Hepatocyte (in vitro differentiated cells): Measurements from ENCODE around the gene TOMM6. TPM values are rescaled to one million over a fixed set of nuclear protein-coding genes. Genes with fewer than 3 reads are reported as not detected.
"Not testable (repeated sequence)": the region's sequence is repeated elsewhere in the genome, so short reads cannot be mapped to it uniquely, and the experiment has no call there.

Experiments
- DNase-seq: peaks from one replicate; pipeline ENCODE4 v3.0.0-alpha.2; 2016; ENCODE audit warnings: low spot score
- H2AFZ ChIP-seq: fragments of 200-600 bp; sonication (generic); 2 replicates; pipeline ENCODE4 v1.6.0; 2016; ENCODE audit warnings: antibody characterized with exemption, mild to moderate bottlenecking
- H3K27ac ChIP-seq: fragments of 200-600 bp; sonication (generic); 2 replicates; pipeline ENCODE4 v1.5.1; 2016; ENCODE audit warnings: mild to moderate bottlenecking
- H3K27me3 ChIP-seq: fragments of 200-600 bp; sonication (generic); 2 replicates; pipeline ENCODE4 v1.6.1; 2016
- H3K36me3 ChIP-seq: fragments of 200-600 bp; sonication (generic); replicated peaks from 2 replicates; pipeline ENCODE4 v1.5.1; 2016; ENCODE audit warnings: low read depth; ENCODE audit not compliant: insufficient read depth
- H3K4me1 ChIP-seq: fragments of 200-600 bp; sonication (generic); 2 replicates; pipeline ENCODE4 v1.5.1; 2016; ENCODE audit warnings: mild to moderate bottlenecking, moderate library complexity; ENCODE audit not compliant: insufficient read depth
- H3K4me2 ChIP-seq: fragments of 200-600 bp; sonication (generic); 2 replicates; pipeline ENCODE4 v1.6.0; 2016
- H3K4me3 ChIP-seq: fragments of 200-600 bp; sonication (generic); 2 replicates; pipeline ENCODE4 v1.5.1; 2016; ENCODE audit warnings: mild to moderate bottlenecking
- H3K79me2 ChIP-seq: fragments of 200-600 bp; sonication (generic); 2 replicates; pipeline ENCODE4 v1.6.0; 2017; ENCODE audit warnings: mild to moderate bottlenecking
- H3K9me2 ChIP-seq: fragments of 200-600 bp; sonication (generic); replicated peaks from 2 replicates; pipeline ENCODE4 v1.6.0; 2017; ENCODE audit warnings: mild to moderate bottlenecking; ENCODE audit not compliant: insufficient read depth
- H3K9me3 ChIP-seq: fragments of 200-600 bp; sonication (generic); 2 replicates; pipeline ENCODE4 v1.5.1; 2016; ENCODE audit warnings: low read depth, mild to moderate bottlenecking
- H4K20me1 ChIP-seq: fragments of 200-600 bp; sonication (generic); 2 replicates; pipeline ENCODE4 v1.6.0; 2016; ENCODE audit warnings: mild to moderate bottlenecking; ENCODE audit not compliant: insufficient read depth, poor library complexity, severe bottlenecking
- EZH2 ChIP-seq: fragments of 200-600 bp; sonication (generic); IDR thresholded peaks from 2 replicates; pipeline ENCODE4 v1.6.1; 2016; ENCODE audit warnings: antibody characterized with exemption, mild to moderate bottlenecking, borderline replicate concordance
- EZH2phosphoT487 ChIP-seq: fragments of 200-600 bp; sonication (generic); IDR thresholded peaks from one replicate; pipeline ENCODE4 v1.6.1; 2018; ENCODE audit warnings: antibody characterized with exemption, mild to moderate bottlenecking, low read depth, moderate library complexity; ENCODE audit not compliant: unreplicated experiment, severe bottlenecking
- WGBS: methylation state at CpG from one replicate; pipeline ENCODE4 v1.1.6; 2016; ENCODE audit warnings: low lambda C conversion rate; ENCODE audit errors: missing lambda C conversion rate; 5-methylcytosine and 5-hydroxymethylcytosine counted together
- polyA plus RNA-seq: library from polyadenylated mRNA; unstranded; fragments of >200 nt; fragmentation: Nextera tagmentation; extraction: Ambion mirVana; gene quantifications from 2 replicates; pipeline ENCODE4 v1.2.1, GENCODE V29; 2016
- total RNA-seq: library from RNA; depleted of rRNA; stranded (reverse); fragments of >200 nt; gene quantifications from 2 replicates; pipeline ENCODE4 v1.2.3, GENCODE V29; 2014
- TF ChIP-seq, protein P1 (sequence below): fragments of 200-600 bp; sonication (generic); IDR thresholded peaks from 2 replicates; pipeline ENCODE4 v1.5.1; 2016; ENCODE audit warnings: antibody characterized with exemption, mild to moderate bottlenecking; ENCODE audit not compliant: poor library complexity

The TOMM6 gene
- total and polyA plus RNA-seq, 2 experiments from 2014 or later = 127 to 211 TPM

DNA sequence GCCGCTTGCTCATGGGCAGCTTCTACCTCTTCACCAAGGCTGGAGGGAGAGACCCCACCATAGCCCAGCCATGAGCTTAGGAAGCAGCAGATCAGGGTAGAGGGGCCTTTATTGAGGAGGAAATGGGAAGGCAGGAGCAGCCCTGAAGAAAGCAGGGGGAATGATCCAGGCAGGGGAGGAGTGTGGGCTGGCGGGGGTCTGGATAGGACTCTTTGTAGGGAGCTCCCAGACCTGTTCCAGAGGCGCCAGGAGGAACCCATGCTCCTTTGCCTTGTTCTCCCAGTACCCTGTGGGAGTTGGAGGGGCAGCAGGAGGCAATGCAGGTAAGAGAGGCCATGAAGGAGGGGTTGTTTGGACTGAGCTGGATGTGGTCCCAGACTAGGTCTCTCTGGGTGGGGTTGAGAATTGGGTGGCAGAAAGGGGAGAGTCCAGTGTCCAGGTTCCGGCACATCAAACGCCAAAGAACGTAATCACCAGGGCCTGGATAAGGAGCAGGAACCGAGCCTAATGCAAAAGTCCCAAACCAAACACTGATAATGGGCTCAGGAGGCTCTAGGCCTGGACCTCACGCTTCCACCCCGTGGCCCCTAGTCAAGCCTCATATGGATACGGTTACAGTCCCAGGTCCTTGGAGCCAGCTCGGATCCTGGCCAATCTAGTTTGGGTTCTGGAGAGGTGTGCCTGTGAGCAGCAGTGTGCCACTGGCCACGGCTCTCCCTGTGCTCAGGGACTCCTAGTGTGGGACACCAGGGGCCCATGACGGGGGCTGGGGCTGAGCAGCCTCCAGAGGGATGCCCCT is 28.2 kb upstream of the TOMM6 start:
- no peak overlapping the region for H2AFZ ChIP-seq
- no peaks in the 10 kb centered on the region for H4K20me1 ChIP-seq
- DNase-seq = no peak
- no peaks in the 10 kb centered on the region for H3K79me2 ChIP-seq
- no peak overlapping the region for H3K4me3 ChIP-seq
- WGBS = 87% methylated on average over 13 of the region's 13 CpGs
- no peak overlapping the region for H3K4me2 ChIP-seq
- no peak overlapping the region for H3K27ac ChIP-seq
- H3K36me3 ChIP-seq = no peaks in the 10 kb centered on the region
- H3K4me1 ChIP-seq = no peaks in the 10 kb centered on the region
- TF ChIP-seq EZH2phosphoT487 (no peak), EZH2 (no peak)
- TF ChIP-seq, protein P1, sequence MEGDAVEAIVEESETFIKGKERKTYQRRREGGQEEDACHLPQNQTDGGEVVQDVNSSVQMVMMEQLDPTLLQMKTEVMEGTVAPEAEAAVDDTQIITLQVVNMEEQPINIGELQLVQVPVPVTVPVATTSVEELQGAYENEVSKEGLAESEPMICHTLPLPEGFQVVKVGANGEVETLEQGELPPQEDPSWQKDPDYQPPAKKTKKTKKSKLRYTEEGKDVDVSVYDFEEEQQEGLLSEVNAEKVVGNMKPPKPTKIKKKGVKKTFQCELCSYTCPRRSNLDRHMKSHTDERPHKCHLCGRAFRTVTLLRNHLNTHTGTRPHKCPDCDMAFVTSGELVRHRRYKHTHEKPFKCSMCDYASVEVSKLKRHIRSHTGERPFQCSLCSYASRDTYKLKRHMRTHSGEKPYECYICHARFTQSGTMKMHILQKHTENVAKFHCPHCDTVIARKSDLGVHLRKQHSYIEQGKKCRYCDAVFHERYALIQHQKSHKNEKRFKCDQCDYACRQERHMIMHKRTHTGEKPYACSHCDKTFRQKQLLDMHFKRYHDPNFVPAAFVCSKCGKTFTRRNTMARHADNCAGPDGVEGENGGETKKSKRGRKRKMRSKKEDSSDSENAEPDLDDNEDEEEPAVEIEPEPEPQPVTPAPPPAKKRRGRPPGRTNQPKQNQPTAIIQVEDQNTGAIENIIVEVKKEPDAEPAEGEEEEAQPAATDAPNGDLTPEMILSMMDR = no peak
- no peaks in the 10 kb centered on the region for H3K27me3 ChIP-seq
- no peaks in the 10 kb centered on the region for H3K9me3 ChIP-seq
- no peaks in the 10 kb centered on the region for H3K9me2 ChIP-seq

DNA sequence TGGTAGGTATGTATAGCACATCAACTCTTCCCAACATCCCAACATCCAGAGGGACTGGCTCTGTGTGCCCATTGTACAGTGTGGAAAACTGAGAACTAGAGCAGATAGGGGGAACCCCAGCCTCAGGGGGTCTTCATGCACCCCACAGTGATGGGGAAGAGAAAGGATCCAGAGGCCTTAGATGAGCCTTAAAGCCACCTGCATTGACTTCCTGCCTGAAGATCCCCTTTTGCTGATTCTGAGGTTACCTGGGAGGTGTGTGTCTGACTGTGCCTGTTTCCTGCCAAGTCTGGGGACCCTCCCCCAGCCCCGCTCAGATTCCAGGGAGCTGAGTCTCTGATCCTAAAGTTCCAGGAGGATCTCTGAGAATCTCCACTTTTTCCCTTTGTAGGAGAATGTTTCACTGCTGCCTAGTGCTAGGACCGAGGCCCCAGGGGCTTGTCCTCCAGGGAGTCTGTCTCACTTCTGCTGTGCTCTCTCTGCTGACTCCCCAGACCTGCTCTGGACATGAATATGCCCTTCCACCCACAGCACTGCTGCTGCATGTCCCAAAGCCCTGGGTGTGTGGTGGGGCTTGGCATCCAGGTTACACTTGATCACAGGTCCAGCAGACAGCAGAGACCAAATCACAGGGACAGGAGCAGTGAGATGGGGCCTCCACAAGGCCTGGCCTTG is 27.5 kb upstream of the TOMM6 start:
- H3K27ac ChIP-seq = no peak overlapping the region
- no peaks in the 10 kb centered on the region for H3K9me3 ChIP-seq
- no peak for TF ChIP-seq EZH2
- TF ChIP-seq, protein P1 = no peak
- no peak for TF ChIP-seq EZH2phosphoT487

DNA sequence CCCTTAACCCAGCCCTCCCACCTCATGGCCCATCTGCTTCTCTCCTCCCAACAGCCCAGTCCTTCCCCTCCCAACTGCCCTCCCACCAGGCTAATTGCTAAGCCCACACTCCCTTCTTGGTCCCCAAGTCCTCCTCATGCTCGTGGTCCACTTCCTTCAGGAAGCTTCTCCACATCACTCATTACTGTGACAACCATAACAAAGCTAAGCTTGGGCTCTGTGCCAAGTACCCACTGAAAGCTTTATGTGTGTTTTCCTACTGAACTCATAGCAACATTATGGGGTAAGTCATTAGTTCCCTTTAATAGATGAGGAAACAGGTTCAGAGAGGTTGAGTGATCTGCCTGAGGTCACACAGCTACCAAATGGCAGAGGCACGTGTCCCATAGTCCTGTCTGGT is 24.0 kb upstream of the TOMM6 start:
- Histone ChIP-seq H4K20me1 (no peaks in the 10 kb centered on the region), H3K27me3 (no peaks in the 10 kb centered on the region), H3K79me2 (no peaks in the 10 kb centered on the region), H3K4me3 (no peak overlapping the region), H3K4me1 (peaks cover 19% of the 10 kb centered on the region), H2AFZ (no peak overlapping the region), H3K27ac (no peak overlapping the region), H3K9me3 (no peaks in the 10 kb centered on the region), H3K36me3 (no peaks in the 10 kb centered on the region), H3K4me2 (no peak overlapping the region), H3K9me2 (no peaks in the 10 kb centered on the region)
- no peak for TF ChIP-seq EZH2
- no peak for TF ChIP-seq EZH2phosphoT487
- TF ChIP-seq, protein P1 = no peak
- DNase-seq = no peak
- WGBS = 63% methylated on average over 2 of the region's 2 CpGs

More for the DNA sequence above, 27.5 kb upstream of the TOMM6 start:
- DNase-seq = no peak
- Histone ChIP-seq H3K4me3 (no peak overlapping the region), H3K4me1 (no peaks in the 10 kb centered on the region), H3K27me3 (no peaks in the 10 kb centered on the region), H3K4me2 (no peak overlapping the region), H2AFZ (no peak overlapping the region), H3K79me2 (no peaks in the 10 kb centered on the region), H3K9me2 (no peaks in the 10 kb centered on the region), H4K20me1 (no peaks in the 10 kb centered on the region), H3K36me3 (no peaks in the 10 kb centered on the region)
- WGBS = 71% methylated on average over 2 of the region's 2 CpGs

DNA sequence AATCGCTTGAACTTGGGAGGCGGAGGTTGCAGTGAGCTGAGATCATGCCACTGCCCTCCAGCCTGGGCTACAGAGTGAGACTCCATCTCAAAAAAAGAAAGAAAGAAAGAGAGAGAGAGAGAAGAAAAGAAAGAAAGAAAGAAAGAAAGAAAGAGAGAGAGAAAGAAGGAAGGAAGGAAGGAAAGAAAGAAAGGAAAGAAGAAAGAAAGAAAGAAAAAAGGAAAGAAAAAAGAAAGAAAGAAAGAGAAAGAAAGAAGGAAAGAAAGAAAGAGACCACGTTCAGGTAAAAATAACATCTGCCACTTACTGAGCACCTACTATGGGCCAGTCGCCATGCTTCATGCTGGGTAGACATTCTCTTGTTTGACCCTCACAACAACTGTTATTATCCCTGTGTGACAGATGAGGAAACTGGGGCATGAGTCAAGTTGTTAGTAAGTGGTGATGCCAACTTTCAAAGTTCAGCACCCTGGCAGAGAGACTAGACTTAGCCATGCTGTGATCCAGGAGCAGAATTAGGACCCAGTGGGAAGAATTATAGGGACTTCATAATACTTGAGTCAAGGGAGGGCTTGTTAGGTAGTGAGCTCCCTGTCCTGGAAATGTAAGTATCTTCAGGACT is 21.3 kb upstream of the TOMM6 start:
- H3K9me3 ChIP-seq, H3K27ac ChIP-seq, H3K79me2 ChIP-seq, H3K27me3 ChIP-seq, H4K20me1 ChIP-seq, H3K36me3 ChIP-seq, H3K4me3 ChIP-seq, DNase-seq, H2AFZ ChIP-seq, H3K9me2 ChIP-seq, H3K4me2 ChIP-seq: not testable (repeated sequence)
- 93% methylated on average over 4 of the region's 4 CpGs for WGBS
- peaks cover 27% of the 10 kb centered on the region for H3K4me1 ChIP-seq
